Astrocyte (in vitro differentiated cells and primary cell): Measurements from ENCODE around the gene KIF15.

Experiments used
- CTCF ChIP-seq: IDR thresholded peaks from 2 replicates; pipeline ENCODE4 v1.5.1; 2011; ENCODE audit warnings: low read depth, mild to moderate bottlenecking, inconsistent platforms, low read length, moderate library complexity; ENCODE audit not compliant: insufficient read depth
- EZH2 ChIP-seq: IDR thresholded peaks from 2 replicates; pipeline ENCODE4 v1.6.1; 2012; ENCODE audit warnings: mild to moderate bottlenecking, low read length, inconsistent platforms; ENCODE audit not compliant: insufficient read depth

GRCh38 chr3:44814751-44815150 is 53.2 kb downstream of the KIF15 start:
- TF ChIP-seq EZH2 (no peak), CTCF (no peak)
